GM21737 (cell line): ENCODE data around the gene KCNK13.
"Not testable (repeated sequence)": the region's sequence is repeated elsewhere in the genome, so short reads cannot be mapped to it uniquely, and the experiment has no call there.

Experiments used
- ATAC-seq: cut with Tn5 transposase; IDR thresholded peaks from one replicate; pipeline ENCODE4 v1.9.1; 2021; ENCODE audit warnings: mild to moderate bottlenecking, moderate library complexity; ENCODE audit not compliant: unreplicated experiment

KCNK13 gene

GRCh38 chr14:90060965-90061684, 669 bp upstream of the KCNK13 start:
- peak; percentile 21 for ATAC-seq

GRCh38 chr14:90062127-90062794, 467 bp downstream of the KCNK13 start:
- no peak for ATAC-seq

GRCh38 chr14:90062822-90063539, 1.2 kb downstream of the KCNK13 start:
- ATAC-seq: no peak

- ATAC-seq: no peak
Observed at GRCh38 chr14:90072350-90072749, 10.6 kb downstream of the KCNK13 start.

- ATAC-seq: no peak
Observed at GRCh38 chr14:90079576-90079975, 17.8 kb downstream of the KCNK13 start.

- no peak for ATAC-seq
Observed at GRCh38 chr14:90087433-90087832, 25.6 kb downstream of the KCNK13 start.

GRCh38 chr14:90088176-90088575, 26.4 kb downstream of the KCNK13 start:
- ATAC-seq: no peak

GRCh38 chr14:90089486-90089885, 27.7 kb downstream of the KCNK13 start:
- ATAC-seq: not testable (repeated sequence)

- no peak for ATAC-seq
Observed at GRCh38 chr14:90091393-90091792, 29.6 kb downstream of the KCNK13 start.

- ATAC-seq: no peak
Observed at GRCh38 chr14:90093942-90094595, 32.3 kb downstream of the KCNK13 start.

- no peak for ATAC-seq
Observed at GRCh38 chr14:90095096-90095495, 33.3 kb downstream of the KCNK13 start.

- ATAC-seq: no peak
Observed at GRCh38 chr14:90096566-90096965, 34.8 kb downstream of the KCNK13 start.

- no peak for ATAC-seq
Observed at GRCh38 chr14:90103808-90104207, 42.0 kb downstream of the KCNK13 start.

GRCh38 chr14:90105756-90106155, 44.0 kb downstream of the KCNK13 start:
- no peak for ATAC-seq

GRCh38 chr14:90107789-90108188, 46.0 kb downstream of the KCNK13 start:
- no peak for ATAC-seq

- no peak for ATAC-seq
Observed at GRCh38 chr14:90109858-90110257, 48.1 kb downstream of the KCNK13 start.

GRCh38 chr14:90111895-90112534, 50.2 kb downstream of the KCNK13 start:
- no peak for ATAC-seq

- no peak for ATAC-seq
Observed at GRCh38 chr14:90114554-90114953, 52.8 kb downstream of the KCNK13 start.

GRCh38 chr14:90115780-90116179, 54.0 kb downstream of the KCNK13 start:
- no peak for ATAC-seq

- no peak for ATAC-seq
Observed at GRCh38 chr14:90116444-90116843, 54.6 kb downstream of the KCNK13 start.

- no peak for ATAC-seq
Observed at GRCh38 chr14:90118027-90118426, 56.2 kb downstream of the KCNK13 start.
